Measurements from ENCODE around the gene PPM1E.

GRCh38 chr17:58734811-58735210, 20.8 kb upstream of the PPM1E start:
- TF ChIP-seq, protein P1, sequence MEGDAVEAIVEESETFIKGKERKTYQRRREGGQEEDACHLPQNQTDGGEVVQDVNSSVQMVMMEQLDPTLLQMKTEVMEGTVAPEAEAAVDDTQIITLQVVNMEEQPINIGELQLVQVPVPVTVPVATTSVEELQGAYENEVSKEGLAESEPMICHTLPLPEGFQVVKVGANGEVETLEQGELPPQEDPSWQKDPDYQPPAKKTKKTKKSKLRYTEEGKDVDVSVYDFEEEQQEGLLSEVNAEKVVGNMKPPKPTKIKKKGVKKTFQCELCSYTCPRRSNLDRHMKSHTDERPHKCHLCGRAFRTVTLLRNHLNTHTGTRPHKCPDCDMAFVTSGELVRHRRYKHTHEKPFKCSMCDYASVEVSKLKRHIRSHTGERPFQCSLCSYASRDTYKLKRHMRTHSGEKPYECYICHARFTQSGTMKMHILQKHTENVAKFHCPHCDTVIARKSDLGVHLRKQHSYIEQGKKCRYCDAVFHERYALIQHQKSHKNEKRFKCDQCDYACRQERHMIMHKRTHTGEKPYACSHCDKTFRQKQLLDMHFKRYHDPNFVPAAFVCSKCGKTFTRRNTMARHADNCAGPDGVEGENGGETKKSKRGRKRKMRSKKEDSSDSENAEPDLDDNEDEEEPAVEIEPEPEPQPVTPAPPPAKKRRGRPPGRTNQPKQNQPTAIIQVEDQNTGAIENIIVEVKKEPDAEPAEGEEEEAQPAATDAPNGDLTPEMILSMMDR (conservative IDR thresholded peaks at IDR 0.05; ENCODE audit: low read depth, low read length): no peak
- TF ChIP-seq RFX5 (IDR thresholded peaks at IDR 0.05; ENCODE audit: low read depth, low read length) (no peak), POLR2A (IDR thresholded peaks at IDR 0.05; ENCODE audit: low read depth, low read length) (no peak)

Measured in IMR-90 (cell line).